HG02981 (cell line): ENCODE measurements around the gene GADD45A.

ENCODE experiments used
- ATAC-seq: cut with Tn5 transposase; IDR thresholded peaks from one replicate; pipeline ENCODE4 v1.9.1; 2021; ENCODE audit warnings: mild to moderate bottlenecking, moderate library complexity; ENCODE audit not compliant: unreplicated experiment

Gene GADD45A

DNA sequence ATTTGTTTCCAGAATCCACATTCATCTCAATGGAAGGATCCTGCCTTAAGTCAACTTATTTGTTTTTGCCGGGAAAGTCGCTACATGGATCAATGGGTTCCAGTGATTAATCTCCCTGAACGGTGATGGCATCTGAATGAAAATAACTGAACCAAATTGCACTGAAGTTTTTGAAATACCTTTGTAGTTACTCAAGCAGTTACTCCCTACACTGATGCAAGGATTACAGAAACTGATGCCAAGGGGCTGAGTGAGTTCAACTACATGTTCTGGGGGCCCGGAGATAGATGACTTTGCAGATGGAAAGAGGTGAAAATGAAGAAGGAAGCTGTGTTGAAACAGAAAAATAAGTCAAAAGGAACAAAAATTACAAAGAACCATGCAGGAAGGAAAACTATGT is 2.6 kb downstream of the GADD45A start:
- no peak for ATAC-seq

GRCh38 chr1:67688526-67689219 is 3.7 kb downstream of the GADD45A start:
- no peak for ATAC-seq

GRCh38 chr1:67689267-67690017 is 4.4 kb downstream of the GADD45A start:
- ATAC-seq = no peak

- ATAC-seq = no peak
Measured at GRCh38 chr1:67690018-67690363, 5.0 kb downstream of the GADD45A start.

DNA sequence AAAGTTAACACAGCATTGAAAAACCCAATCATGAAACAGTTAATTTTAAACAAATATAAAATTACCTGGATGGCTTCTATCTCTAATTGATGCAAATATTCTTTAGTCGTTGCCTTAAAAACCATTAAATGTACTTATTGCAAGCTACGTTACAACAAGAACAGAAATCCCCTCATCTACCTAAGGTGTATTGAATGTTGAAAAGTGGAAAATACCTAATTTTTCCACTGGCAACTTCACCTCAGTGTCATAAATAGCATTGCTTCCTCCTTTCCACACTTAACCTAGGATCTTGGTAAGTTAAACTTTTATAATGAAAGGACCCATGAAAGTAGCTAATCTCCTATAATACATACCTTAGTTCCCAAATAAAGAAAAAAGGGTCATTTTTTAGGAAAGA is 5.4 kb downstream of the GADD45A start:
- no peak for ATAC-seq

DNA sequence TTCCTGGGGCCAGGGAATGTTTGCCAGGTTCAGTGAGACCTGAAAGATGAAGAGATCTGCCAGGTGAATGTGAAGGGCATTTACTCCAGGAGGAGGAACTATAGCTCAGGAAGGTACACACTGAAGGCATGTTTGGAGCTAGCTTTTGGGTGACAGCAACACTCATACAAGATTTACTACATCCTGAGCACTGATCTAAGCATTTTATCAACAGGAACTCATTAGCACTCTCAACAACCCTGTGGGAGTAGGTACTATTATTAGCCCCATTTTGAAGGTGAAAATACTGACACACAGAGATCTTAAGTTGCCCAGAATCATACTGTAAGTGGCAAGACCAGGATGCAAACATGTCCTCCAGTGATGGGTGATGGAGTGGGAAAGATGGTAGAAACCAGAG is 6.7 kb downstream of the GADD45A start:
- no peak for ATAC-seq

GRCh38 chr1:67695963-67696362 is 11.0 kb downstream of the GADD45A start:
- no peak for ATAC-seq

DNA sequence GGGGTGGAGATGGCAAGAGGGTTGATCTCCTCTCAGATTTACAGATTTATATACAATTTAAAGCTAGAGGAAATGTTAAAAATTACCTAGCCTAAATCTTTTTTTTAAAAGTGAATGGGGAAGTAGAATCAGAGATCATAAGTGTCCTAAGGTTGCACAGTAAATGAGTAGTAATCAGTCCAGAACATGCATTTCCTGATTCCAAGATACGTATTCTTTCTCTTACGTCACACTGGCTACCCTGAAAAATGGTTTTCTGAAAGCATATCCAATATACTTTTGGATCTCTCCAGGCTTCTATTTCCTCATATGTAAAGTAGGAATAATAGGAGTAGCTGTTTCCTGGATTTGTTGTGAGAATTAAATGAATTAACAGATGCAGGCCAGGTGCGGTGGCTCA is 11.7 kb downstream of the GADD45A start:
- no peak for ATAC-seq

DNA sequence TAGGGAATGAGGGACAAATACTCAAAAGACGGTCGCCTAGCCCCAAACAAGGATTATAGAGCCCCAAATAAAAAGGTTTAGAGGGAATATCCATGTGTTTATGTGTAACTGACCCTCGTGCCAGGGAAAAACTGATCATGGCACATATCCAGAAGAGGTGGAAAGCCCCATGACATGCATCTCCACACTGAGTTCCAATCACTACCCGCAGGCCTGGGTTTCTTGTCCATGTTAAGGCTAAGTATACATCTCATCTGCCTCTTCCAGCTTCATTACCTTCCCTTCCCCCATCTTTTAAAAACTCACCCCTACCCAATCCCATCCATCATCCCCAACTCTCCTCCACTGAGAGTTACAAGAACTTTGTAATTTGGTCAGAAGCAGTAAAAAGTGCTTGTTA is 15.2 kb downstream of the GADD45A start:
- no peak for ATAC-seq

- ATAC-seq = no peak
Measured at GRCh38 chr1:67700692-67701410, 15.8 kb downstream of the GADD45A start.

DNA sequence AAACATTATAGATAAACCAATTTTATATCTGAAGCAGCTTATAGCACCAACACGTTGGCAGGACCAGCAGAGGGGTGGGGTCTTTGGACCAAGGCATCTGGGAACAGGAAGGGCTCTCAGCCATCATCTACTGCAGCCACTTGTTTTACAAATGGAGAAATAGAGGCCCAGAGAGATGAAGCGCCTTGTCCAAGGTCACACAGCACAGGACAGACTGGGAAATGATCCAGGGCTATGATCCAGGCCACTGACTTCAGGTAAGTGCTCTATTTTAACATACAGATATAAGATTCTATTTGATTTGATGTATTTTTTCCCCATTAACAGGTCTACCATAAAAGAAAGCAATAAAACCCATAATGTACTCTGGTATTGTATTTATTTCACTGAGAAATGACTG is 16.9 kb downstream of the GADD45A start:
- ATAC-seq = no peak

GRCh38 chr1:67704351-67704750 is 19.4 kb downstream of the GADD45A start:
- no peak for ATAC-seq

- no peak for ATAC-seq
Measured at GRCh38 chr1:67705735-67706453, 20.9 kb downstream of the GADD45A start.

DNA sequence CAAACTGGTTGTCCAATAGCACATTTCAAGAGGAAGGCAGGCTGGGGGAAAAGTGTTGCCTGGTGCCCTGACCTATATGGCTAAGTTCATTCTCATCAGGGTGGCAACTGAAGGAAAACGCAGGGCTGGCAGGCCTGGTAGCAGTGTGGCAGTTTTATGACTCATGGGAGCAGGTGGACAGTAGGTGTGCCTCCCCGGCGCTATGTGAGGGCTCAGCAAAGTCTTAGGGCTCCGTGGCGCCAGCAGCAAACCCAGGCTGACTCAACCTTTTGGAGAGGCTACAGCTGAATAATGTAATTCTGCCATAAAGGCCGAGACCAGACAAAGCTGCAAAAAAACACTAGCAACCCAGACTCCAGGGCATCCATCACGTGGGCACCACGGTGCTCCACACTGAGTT is 23.6 kb downstream of the GADD45A start:
- ATAC-seq = no peak

- ATAC-seq = no peak
Measured at GRCh38 chr1:67710417-67710816, 25.4 kb downstream of the GADD45A start.

GRCh38 chr1:67711158-67711854 is 26.3 kb downstream of the GADD45A start:
- ATAC-seq = no peak

- ATAC-seq = no peak
Measured at GRCh38 chr1:67711855-67712212, 26.8 kb downstream of the GADD45A start.

DNA sequence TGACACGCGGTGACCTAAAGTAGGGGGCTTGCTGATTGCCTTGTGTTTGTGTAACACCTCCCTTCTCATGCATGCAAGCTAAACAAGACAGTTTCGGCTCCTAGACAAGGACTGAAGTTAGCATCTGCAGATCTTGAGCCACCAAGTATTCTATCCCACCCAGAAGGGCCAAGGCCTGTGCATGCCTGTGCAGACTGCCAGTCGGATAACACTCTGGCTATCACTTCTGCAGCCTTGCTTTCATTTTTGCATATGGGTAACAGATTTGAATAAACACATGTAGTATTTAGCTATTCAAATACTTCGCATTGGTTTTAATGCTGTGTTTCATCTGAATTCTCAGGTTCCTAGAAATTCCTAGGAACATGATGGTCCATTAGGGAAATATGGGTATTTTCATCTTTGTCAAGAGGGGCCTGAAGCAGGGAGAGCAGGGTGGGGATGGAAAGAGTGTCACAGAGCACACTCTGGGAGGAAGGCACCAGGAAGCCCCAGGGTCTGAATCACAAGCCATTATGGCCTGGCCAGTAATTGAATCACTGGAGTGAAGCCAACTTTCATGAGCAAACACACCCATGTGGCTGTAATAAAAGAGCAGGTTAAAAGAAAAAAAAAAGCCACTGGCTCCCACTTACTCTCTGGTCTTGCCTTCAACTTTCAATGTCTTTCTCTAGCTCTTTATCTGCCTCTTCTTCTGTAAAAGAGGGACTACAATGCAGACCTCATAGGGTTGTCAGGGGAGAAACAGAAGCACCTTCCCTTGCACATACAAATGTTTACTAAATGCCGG is 28.3 kb downstream of the GADD45A start:
- ATAC-seq = no peak

GRCh38 chr1:67715819-67716218 is 30.8 kb downstream of the GADD45A start:
- ATAC-seq = no peak

DNA sequence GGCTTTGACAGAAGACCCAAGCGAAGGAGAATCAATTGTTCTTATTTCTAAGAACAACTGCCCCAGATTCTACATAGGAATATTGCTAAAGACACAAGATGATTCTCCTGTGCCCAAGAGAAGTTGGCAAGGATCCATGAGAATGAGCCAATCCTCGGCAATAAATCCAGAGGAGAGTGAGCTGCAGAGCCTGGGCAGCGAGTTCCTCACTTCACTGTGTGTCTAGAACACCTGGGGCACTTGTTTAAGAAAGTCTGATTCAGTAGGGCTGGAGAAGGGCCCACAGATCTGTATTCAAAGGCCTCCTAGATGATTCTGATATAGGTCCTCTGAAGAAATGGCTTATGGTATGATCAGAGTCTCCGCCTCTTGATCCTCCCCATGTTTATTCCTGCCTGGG is 31.8 kb downstream of the GADD45A start:
- ATAC-seq = no peak
